A549 (cell line): ENCODE results near the gene CASP10. TPM values are rescaled to one million over a fixed set of nuclear protein-coding genes. Genes with fewer than 3 reads are reported as not detected.

ENCODE experiments used
- BHLHE40 ChIP-seq: IDR thresholded peaks from 2 replicates; pipeline ENCODE4 v1.6.1; 2012; ENCODE audit warnings: low read depth, low read length, inconsistent platforms
- CBX8 ChIP-seq: fragments of 200-600 bp; sonication (generic); IDR thresholded peaks from 2 replicates; pipeline ENCODE4 v1.6.1; 2016
- CEBPB ChIP-seq, 2 experiments: fragments of >200 bp in 1 of 2; sonication (Bioruptor Twin) in 1 of 2; formaldehyde crosslinking in 1 of 2; IDR thresholded peaks; 2 replicates each; pipeline ENCODE4 v1.6.1; 2012 to 2016
- E2F6 ChIP-seq: IDR thresholded peaks from 2 replicates; pipeline ENCODE4 v1.6.1; 2012; ENCODE audit warnings: low read depth, borderline replicate concordance
- ELK1 ChIP-seq: fragments of 150-350 bp; IDR thresholded peaks from 2 replicates; pipeline ENCODE4 v1.6.1; 2014; ENCODE audit warnings: low read depth, mild to moderate bottlenecking, low read length
- FOSL2 ChIP-seq, 2 experiments: fragments of 450-650 bp in 1 of 2; fragments of >200 bp in 1 of 2; sonication (Bioruptor Twin) in 1 of 2; formaldehyde crosslinking; IDR thresholded peaks; 2 replicates each; pipeline versions ENCODE4 v1.5.0 to v1.6.1; 2016 to 2020; ENCODE audit warnings: mild to moderate bottlenecking in 1 of 2, moderate library complexity in 1 of 2
- FOXS1 ChIP-seq: fragments of 250-450 bp; sonication (Bioruptor Pico); IDR thresholded peaks from 2 replicates; pipeline ENCODE4 v1.5.0; 2020; ENCODE audit warnings: mild to moderate bottlenecking, moderate library complexity
- GATA3 ChIP-seq: IDR thresholded peaks from 2 replicates; pipeline ENCODE4 v1.6.1; 2012; ENCODE audit warnings: borderline replicate concordance
- HDAC2 ChIP-seq: fragments of 200-600 bp; sonication (generic); IDR thresholded peaks from 2 replicates; pipeline ENCODE4 v1.6.1; 2016
- HMGXB4 ChIP-seq: fragments of 250-450 bp; sonication (Bioruptor Pico); IDR thresholded peaks from 2 replicates; pipeline ENCODE4 v1.5.0; 2021; ENCODE audit warnings: mild to moderate bottlenecking, moderate library complexity, borderline replicate concordance
- JUN ChIP-seq, 2 experiments: fragments of >200 bp; sonication (Bioruptor Twin); formaldehyde crosslinking; IDR thresholded peaks; 2 replicates in 1 of 2; 3 replicates in 1 of 2; pipeline ENCODE4 v1.6.1; 2016 to 2017
- KDM1A ChIP-seq: fragments of 200-600 bp; sonication (generic); IDR thresholded peaks from 2 replicates; pipeline ENCODE4 v1.6.1; 2016; ENCODE audit warnings: low read depth, mild to moderate bottlenecking
- MAFK ChIP-seq: fragments of 450-650 bp; IDR thresholded peaks from 2 replicates; pipeline ENCODE4 v1.6.1; 2014; ENCODE audit not compliant: partially characterized antibody
- MAZ ChIP-seq: fragments of 150-350 bp; IDR thresholded peaks from 2 replicates; pipeline ENCODE4 v1.6.1; 2014; ENCODE audit warnings: antibody characterized with exemption, low read depth, low read length, borderline replicate concordance
- MYC ChIP-seq: IDR thresholded peaks from 2 replicates; pipeline ENCODE4 v1.6.1; 2012; ENCODE audit warnings: mild to moderate bottlenecking, inconsistent platforms, low read length, improper control_type of control experiment, borderline replicate concordance
- NFE2L2 ChIP-seq: fragments of 150-350 bp; conservative IDR thresholded peaks from 2 replicates; pipeline ENCODE4 v1.6.1; 2014; ENCODE audit warnings: low read length
- NR3C1 ChIP-seq: fragments of >200 bp; sonication (Bioruptor Twin); formaldehyde crosslinking; IDR thresholded peaks from 3 replicates; pipeline ENCODE4 v1.6.1; 2017
- PBX3 ChIP-seq: IDR thresholded peaks from 2 replicates; pipeline ENCODE4 v1.6.1; 2012
- PHF8 ChIP-seq: fragments of 200-600 bp; sonication (generic); IDR thresholded peaks from 2 replicates; pipeline ENCODE4 v1.6.1; 2016; ENCODE audit warnings: low read depth, mild to moderate bottlenecking, antibody characterized with exemption, moderate library complexity, borderline replicate concordance
- POLR2AphosphoS2 ChIP-seq: conservative IDR thresholded peaks from 2 replicates; pipeline ENCODE4 v1.6.1; 2012; ENCODE audit warnings: low read length, improper control_type of control experiment, inconsistent platforms
- RNF2 ChIP-seq: fragments of 200-600 bp; sonication (generic); IDR thresholded peaks from 2 replicates; pipeline ENCODE4 v1.6.1; 2016; ENCODE audit warnings: low read depth, mild to moderate bottlenecking, antibody characterized with exemption, moderate library complexity, borderline replicate concordance
- SMC3 ChIP-seq: fragments of >200 bp; sonication (Bioruptor Twin); formaldehyde crosslinking; IDR thresholded peaks from 3 replicates; pipeline ENCODE4 v1.6.1; 2018; ENCODE audit warnings: inconsistent platforms
- TP53 ChIP-seq: fragments of 250-450 bp; sonication (Bioruptor Pico); IDR thresholded peaks from 2 replicates; pipeline ENCODE4 v1.5.0; 2021; ENCODE audit warnings: mild to moderate bottlenecking, moderate library complexity
- USF2 ChIP-seq: fragments of 450-650 bp; IDR thresholded peaks from 2 replicates; pipeline ENCODE4 v1.6.1; 2014; ENCODE audit warnings: antibody characterized with exemption
- ZSCAN20 ChIP-seq: fragments of 250-450 bp; sonication (Bioruptor Pico); IDR thresholded peaks from 2 replicates; pipeline ENCODE4 v1.8.0; 2022; ENCODE audit warnings: mild to moderate bottlenecking, moderate library complexity
- polyA plus RNA-seq, 4 experiments: library from polyadenylated mRNA; depleted of rRNA in 3 of 4; stranded (reverse); fragments of >200 nt; fragmentation: RNase III in 1 of 4; extraction: RNeasy Plus Mini Kit Qiagen cat#74134 plus additional on column Dnase treatment in 1 of 4; gene quantifications; 2 replicates in 3 of 4; 3 replicates in 1 of 4; pipeline ENCODE4 v1.2.3, GENCODE V29; 2011 to 2017

CASP10 gene
- polyA plus RNA-seq, 2 of the 4 experiments (the other 2 are of a cell fraction) = 3.0 to 6.5 TPM

GRCh38 chr2:201182650-201183364, at the start of gene CASP10 (continued):
- TF ChIP-seq PBX3 (no peak), KDM1A (no peak), ELK1 (no peak), SMC3 (peak; percentile 42), MAFK (peak; percentile 95), GATA3 (no peak), CEBPB (IDR thresholded peaks at IDR 0.05) (no peak), ZSCAN20 (CRISPR knock-in tag) (no peak), MAZ (no peak), HDAC2 (no peak), USF2 (no peak), JUN (IDR thresholded peaks at IDR 0.05) (0 out of 5 replicates have a peak, but pooled peaks of 1 of the 2 experiments have one; percentile 31), PHF8 (no peak), FOSL2 (IDR thresholded peaks at IDR 0.05) (no peak), FOSL2 (CRISPR knock-in tag; IDR thresholded peaks at IDR 0.05) (no peak), POLR2AphosphoS2 (no peak), MYC (no peak), RNF2 (no peak), TP53 (no peak), NR3C1 (no peak), BHLHE40 (0 out of 2 replicates have a peak, but pooled peaks have one; percentile 8), HMGXB4 (CRISPR knock-in tag) (no peak), E2F6 (no peak), NFE2L2 (no peak), FOXS1 (CRISPR knock-in tag) (no peak), CBX8 (no peak)
